HAP-1 (cell line): ENCODE measurements around the gene VKORC1.
"Not testable (repeated sequence)": the region's sequence is repeated elsewhere in the genome, so short reads cannot be mapped to it uniquely, and the experiment has no call there.

Experiments
- DNase-seq, 2 experiments: peaks; one replicate each; pipeline ENCODE4 v3.0.0-alpha.2; 2016 to 2020; ENCODE audit warnings: low spot score in 2 of 2
- H3K27me3 ChIP-seq: fragments of 250-450 bp; sonication (Bioruptor Pico); 2 replicates; pipeline ENCODE4 v1.5.1; 2020; ENCODE audit warnings: low read depth, mild to moderate bottlenecking, moderate library complexity
- H3K36me3 ChIP-seq: fragments of 250-450 bp; sonication (Bioruptor Pico); replicated peaks from 2 replicates; pipeline ENCODE4 v1.5.1; 2020; ENCODE audit warnings: mild to moderate bottlenecking
- H3K4me1 ChIP-seq: fragments of 250-450 bp; sonication (Bioruptor Pico); 2 replicates; pipeline ENCODE4 v1.5.1; 2020; ENCODE audit warnings: mild to moderate bottlenecking
- H3K4me3 ChIP-seq: fragments of 250-450 bp; sonication (Bioruptor Pico); 2 replicates; pipeline ENCODE4 v1.5.1; 2020; ENCODE audit warnings: mild to moderate bottlenecking, moderate library complexity
- H3K9me3 ChIP-seq: fragments of 250-450 bp; sonication (Bioruptor Pico); 2 replicates; pipeline ENCODE4 v1.5.1; 2020; ENCODE audit warnings: mild to moderate bottlenecking, moderate library complexity
- in situ Hi-C: fragments of 300-500 bp; cut with MboI; formaldehyde crosslinking; loops from 3 replicates; pipeline ENCODE4 v1.14.3; 2020; ENCODE audit warnings: low sequenced_read_pairs, inconsistent platforms, mixed read lengths

Gene VKORC1

DNA sequence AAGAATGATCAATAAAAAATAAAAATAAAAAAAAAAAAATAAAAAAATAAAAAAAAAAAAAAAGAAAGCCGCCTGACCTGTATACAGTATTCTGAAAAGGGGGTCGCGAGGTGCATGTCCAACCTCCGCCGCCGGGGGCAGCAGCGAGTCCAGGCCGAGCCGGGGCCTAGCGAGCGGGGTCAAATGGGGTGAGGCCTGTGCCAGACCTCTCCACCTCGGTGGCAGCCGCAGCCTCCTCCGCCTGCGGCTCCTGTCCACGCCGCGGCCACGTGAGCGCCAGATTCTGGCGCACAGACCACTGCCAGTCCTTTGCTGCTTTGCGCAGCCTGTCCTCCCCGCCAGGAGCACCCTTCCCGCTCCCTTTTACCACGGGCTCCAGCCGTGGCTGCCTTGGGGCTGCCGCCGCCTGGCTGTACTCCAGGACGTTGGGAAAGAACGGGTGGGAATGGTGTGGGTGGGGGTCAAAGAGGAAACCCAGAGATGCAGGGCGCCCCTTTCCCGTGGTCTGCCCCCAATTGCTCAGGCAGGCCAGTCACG, 11.1 kb upstream of the VKORC1 start:
- Histone ChIP-seq H3K36me3 (peaks cover 13% of the 10 kb centered on the region), H3K27me3 (no peaks in the 10 kb centered on the region), H3K4me1 (peaks cover 14% of the 10 kb centered on the region), H3K9me3 (no peaks in the 10 kb centered on the region), H3K4me3 (no peak overlapping the region)
- DNase-seq, result peak; percentile 79 to 95
- in situ Hi-C loops, result no loop called here

GRCh38 chr16:31100876-31101641, 6.5 kb upstream of the VKORC1 start:
- DNase-seq, in situ Hi-C loops, H3K27me3 ChIP-seq: not testable (repeated sequence)

GRCh38 chr16:31099860-31100638, 5.5 kb upstream of the VKORC1 start:
- DNase-seq, result no peak
- Histone ChIP-seq H3K4me3 (no peak overlapping the region), H3K4me1 (no peaks in the 10 kb centered on the region), H3K27me3 (no peaks in the 10 kb centered on the region), H3K36me3 (no peaks in the 10 kb centered on the region), H3K9me3 (no peaks in the 10 kb centered on the region)
- in situ Hi-C loops, result no loop called here

More at GRCh38 chr16:31100876-31101641, 6.5 kb upstream of the VKORC1 start:
- H3K36me3 ChIP-seq, H3K4me3 ChIP-seq, H3K9me3 ChIP-seq, H3K4me1 ChIP-seq: not testable (repeated sequence)

DNA sequence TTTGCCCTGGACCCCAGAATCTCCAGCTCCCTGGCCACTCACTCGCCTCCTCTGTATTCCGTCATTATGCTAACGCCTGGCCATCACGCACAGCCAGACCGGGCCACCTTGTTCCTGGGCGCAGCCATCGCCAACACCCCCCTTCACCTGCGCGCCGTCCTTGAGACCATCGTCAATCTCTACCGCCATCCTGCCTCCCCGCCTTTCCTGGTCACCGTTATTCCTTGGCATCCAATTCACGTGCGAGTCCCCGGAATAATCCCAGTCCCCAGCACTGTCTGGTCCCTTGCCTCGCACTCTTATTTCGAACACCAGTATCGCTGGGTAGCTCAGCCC, 541 bp downstream of the VKORC1 start:
- in situ Hi-C loops, result no loop called here
- H3K9me3 ChIP-seq, result no peaks in the 10 kb centered on the region
- peaks cover 19% of the 10 kb centered on the region for H3K36me3 ChIP-seq
- DNase-seq, result peak in 1 of 2 experiments; percentile 43
- no peaks in the 10 kb centered on the region for H3K27me3 ChIP-seq
- peak overlapping the region; percentile 84 for H3K4me3 ChIP-seq
- H3K4me1 ChIP-seq, result 0 out of 2 replicates have a peak, but pooled peaks cover 2% of the 10 kb centered on the region

GRCh38 chr16:31093132-31093703, 1.4 kb downstream of the VKORC1 start:
- no peaks in the 10 kb centered on the region for H3K27me3 ChIP-seq
- H3K4me1 ChIP-seq, result 0 out of 2 replicates have a peak, but pooled peaks cover 2% of the 10 kb centered on the region
- peak overlapping the region; percentile 84 for H3K4me3 ChIP-seq
- peak; percentile 63 to 69 for DNase-seq
- peaks cover 27% of the 10 kb centered on the region for H3K36me3 ChIP-seq
- no peaks in the 10 kb centered on the region for H3K9me3 ChIP-seq
- in situ Hi-C loops, result no loop called here

- peaks cover 27% of the 10 kb centered on the region for H3K36me3 ChIP-seq
- DNase-seq, result no peak
- H3K4me1 ChIP-seq, result 0 out of 2 replicates have a peak, but pooled peaks cover 2% of the 10 kb centered on the region
- H3K9me3 ChIP-seq, result no peaks in the 10 kb centered on the region
- no peaks in the 10 kb centered on the region for H3K27me3 ChIP-seq
- no peak overlapping the region for H3K4me3 ChIP-seq
- in situ Hi-C loops, result no loop called here
These were observed 2.3 kb downstream of the VKORC1 start for GRCh38 chr16:31092330-31092729.

DNA sequence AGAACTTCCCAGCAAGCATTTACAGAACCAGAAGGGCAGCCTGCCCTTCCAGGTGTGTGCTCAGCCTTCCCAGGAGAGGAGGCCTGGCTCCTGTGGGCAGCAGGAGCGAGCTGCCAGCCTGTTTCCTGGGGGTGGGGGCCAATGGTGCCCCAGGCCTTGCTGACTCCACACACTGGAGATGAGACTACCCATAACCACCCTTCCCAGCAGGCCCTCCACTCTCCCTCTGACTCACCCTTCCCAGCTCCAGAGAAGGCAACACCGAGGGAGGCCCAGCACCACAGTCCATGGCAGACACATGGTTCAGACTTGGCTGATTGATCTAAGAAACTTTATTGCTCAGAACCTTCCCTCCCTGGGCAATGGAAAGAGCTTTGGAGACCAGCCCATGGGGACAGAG, 4.1 kb downstream of the VKORC1 start:
- Histone ChIP-seq H3K9me3 (no peaks in the 10 kb centered on the region), H3K36me3 (peaks cover 27% of the 10 kb centered on the region), H3K27me3 (no peaks in the 10 kb centered on the region), H3K4me3 (no peak overlapping the region), H3K4me1 (0 out of 2 replicates have a peak, but pooled peaks cover 2% of the 10 kb centered on the region)
- no peak for DNase-seq
- in situ Hi-C loops, result no loop called here

DNA sequence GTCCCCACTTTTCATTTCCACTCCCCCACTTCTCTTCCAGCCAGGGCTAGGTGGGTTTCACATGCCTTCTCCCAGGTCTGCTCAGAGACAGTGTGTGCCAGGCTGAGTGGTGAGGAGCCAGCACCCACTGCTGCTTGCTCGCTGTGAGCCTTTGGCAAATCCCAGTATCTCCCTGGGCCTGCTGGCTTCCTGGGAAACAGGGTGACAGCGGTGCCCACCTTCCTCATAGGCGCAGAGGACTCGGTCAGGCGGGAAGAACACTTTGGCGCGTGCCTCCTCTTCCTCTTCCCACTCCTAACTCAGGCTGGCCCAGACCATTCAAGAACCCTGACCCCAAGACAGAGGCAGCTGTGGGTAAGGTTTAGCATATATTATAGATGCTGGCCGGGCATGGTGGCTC, 5.4 kb downstream of the VKORC1 start:
- no peaks in the 10 kb centered on the region for H3K9me3 ChIP-seq
- in situ Hi-C loops, result no loop called here
- no peaks in the 10 kb centered on the region for H3K27me3 ChIP-seq
- H3K36me3 ChIP-seq, result peaks cover 26% of the 10 kb centered on the region
- no peak overlapping the region for H3K4me3 ChIP-seq
- DNase-seq, result no peak
- 0 out of 2 replicates have a peak, but pooled peaks cover 2% of the 10 kb centered on the region for H3K4me1 ChIP-seq

DNA sequence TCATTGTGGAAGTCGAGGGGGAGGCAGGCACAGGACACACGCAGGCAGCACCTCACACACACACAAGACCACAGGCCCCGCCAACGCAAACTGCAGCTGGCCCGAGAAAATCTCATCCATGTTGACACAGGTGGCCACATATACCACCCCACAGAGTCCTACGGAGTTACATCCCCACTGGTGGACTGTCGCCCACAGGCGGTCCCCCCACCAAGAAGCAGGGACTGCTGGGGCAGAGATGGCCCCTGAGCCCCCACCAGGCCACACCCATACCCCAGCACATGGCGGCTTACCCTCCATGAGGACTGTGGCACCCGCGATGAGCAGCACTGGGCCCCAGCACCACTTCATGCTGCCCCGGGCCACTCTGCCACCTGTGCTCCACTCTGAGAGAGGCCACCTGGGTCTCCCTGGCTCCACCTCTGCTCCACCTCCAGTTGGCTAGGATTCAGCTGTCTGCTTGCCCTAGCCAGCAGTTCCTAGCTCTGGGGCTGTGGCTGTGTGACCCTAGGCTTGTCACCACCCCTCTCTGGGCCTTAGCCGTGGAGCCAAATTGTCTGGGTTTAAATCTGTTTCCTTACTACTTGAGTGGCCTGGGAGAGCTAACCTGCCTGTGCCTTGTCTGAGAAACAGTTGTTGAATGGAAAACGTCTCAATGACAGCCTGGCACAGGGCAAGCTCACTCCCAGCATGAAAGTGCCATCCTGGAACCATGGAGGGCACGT, 6.0 kb downstream of the VKORC1 start, which contains the start of gene PRSS53:
Gene PRSS53, minus strand, starts transcription at position 485 of the 725 bp plus-strand sequence. Its CDS starts 134 bp downstream, at position 351.
- Histone ChIP-seq H3K4me3 (no peak within 1 kb of the TSS), H3K36me3 (peaks cover 30% of the 10 kb centered on the region), H3K4me1 (0 out of 2 replicates have a peak, but pooled peaks cover 2% of the 10 kb centered on the region), H3K27me3 (no peaks in the 10 kb centered on the region), H3K9me3 (no peaks in the 10 kb centered on the region)
- in situ Hi-C loops, result no loop called here
- DNase-seq, result no peak

DNA sequence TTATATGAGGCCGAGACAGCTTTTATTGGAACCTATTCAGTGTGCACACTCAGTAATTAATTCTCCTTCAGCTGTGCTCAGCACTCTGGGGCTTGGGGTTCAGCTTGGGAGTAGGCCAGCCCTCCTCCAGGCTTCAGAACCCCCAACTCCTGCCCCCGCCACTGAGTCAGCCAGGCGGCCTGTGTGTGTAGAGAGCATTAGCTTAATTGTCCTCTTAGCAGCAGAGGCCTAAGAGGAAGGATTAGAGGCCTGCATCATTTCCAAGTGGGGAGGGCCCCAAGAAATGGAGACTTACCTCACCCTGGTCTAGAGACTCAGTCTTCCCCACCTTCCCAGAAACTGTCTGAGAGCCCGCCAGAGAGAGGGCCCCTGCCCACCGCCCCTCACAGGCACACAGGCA, 6.6 kb downstream of the VKORC1 start:
- H3K9me3 ChIP-seq, result no peaks in the 10 kb centered on the region
- H3K27me3 ChIP-seq, result no peaks in the 10 kb centered on the region
- H3K4me3 ChIP-seq, result no peak overlapping the region
- H3K4me1 ChIP-seq, result 0 out of 2 replicates have a peak, but pooled peaks cover 2% of the 10 kb centered on the region
- in situ Hi-C loops, result no loop called here
- no peak for DNase-seq
- peaks cover 30% of the 10 kb centered on the region for H3K36me3 ChIP-seq

- Histone ChIP-seq H3K36me3 (peaks cover 30% of the 10 kb centered on the region), H3K4me3 (no peak overlapping the region), H3K27me3 (no peaks in the 10 kb centered on the region), H3K4me1 (no peaks in the 10 kb centered on the region), H3K9me3 (no peaks in the 10 kb centered on the region)
- DNase-seq, result no peak
- in situ Hi-C loops, result no loop called here
These were observed 7.1 kb downstream of the VKORC1 start for GRCh38 chr16:31087481-31087880.

DNA sequence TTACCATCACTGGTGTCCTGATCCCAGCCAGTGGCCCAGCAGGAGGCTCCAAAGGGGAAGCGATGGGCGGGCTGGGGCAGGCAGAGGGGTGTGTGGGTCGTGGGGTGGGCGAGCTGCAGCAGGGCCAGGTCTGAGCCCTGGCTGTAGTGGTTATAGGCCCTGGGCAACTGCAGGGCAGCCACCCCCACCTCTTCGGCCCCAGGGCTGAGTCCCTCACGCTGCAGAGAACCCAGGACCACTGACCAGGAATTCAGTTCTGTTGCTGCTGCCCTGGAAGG, 8.0 kb downstream of the VKORC1 start:
- DNase-seq, result no peak
- Histone ChIP-seq H3K27me3 (no peaks in the 10 kb centered on the region), H3K9me3 (no peaks in the 10 kb centered on the region), H3K4me3 (no peak overlapping the region), H3K36me3 (peaks cover 32% of the 10 kb centered on the region), H3K4me1 (no peaks in the 10 kb centered on the region)
- in situ Hi-C loops, result no loop called here

GRCh38 chr16:31085873-31086628, 8.5 kb downstream of the VKORC1 start:
- Histone ChIP-seq H3K27me3 (no peaks in the 10 kb centered on the region), H3K4me3 (no peak overlapping the region), H3K9me3 (no peaks in the 10 kb centered on the region), H3K4me1 (no peaks in the 10 kb centered on the region), H3K36me3 (peaks cover 32% of the 10 kb centered on the region)
- in situ Hi-C loops, result no loop called here
- DNase-seq, result no peak
